K562 (cell line): ENCODE results near the gene SLC4A2. TPM values are rescaled to one million over a fixed set of nuclear protein-coding genes. Genes with fewer than 3 reads are reported as not detected.

Source experiments
- ATAC-seq: fragments of 200-7000 bp; cut with Tn5 transposase; 3 replicates; pipeline ENCODE4 v1.9.1; 2020; ENCODE audit warnings: moderate library complexity
- BruUV-seq: library from RNA; stranded (reverse); fragments of 400-500 nt; replicated peaks from 2 replicates; lab custom pipeline; 2021; lab: Mats Ljungman, UMichigan
- CTCF ChIA-PET: fragments of 300-600 bp; formaldehyde crosslinking; extraction: SDS; loops from one replicate; lab custom pipeline; 2021; ENCODE audit warnings: low intra/inter-chr PET ratio; lab: Yijun Ruan, JAX
- POLR2A ChIA-PET: fragments of 300-600, 350-650 bp; sonication (Branson Sonifier 250); formaldehyde crosslinking; extraction: SDS; loops from one replicate; lab custom pipeline; 2021; ENCODE audit warnings: antibody characterized with exemption, inconsistent platforms; lab: Yijun Ruan, JAX
- DNase-seq, 4 experiments: peaks; one replicate each; pipeline versions ENCODE4 v3.0.0 to v3.0.0-alpha.2; 2011 to 2018; ENCODE audit warnings: low spot score in 3 of 4, mixed read lengths in 3 of 4; ENCODE audit errors: extremely low read depth in 1 of 4
- FAIRE-seq: peaks from 2 replicates; lab custom pipeline; 2011; peaks lifted over from hg19 to GRCh38; lab: Jason Lieb, UNC
- H2AFZ ChIP-seq: 2 replicates; pipeline ENCODE4 v1.6.0; 2011; ENCODE audit warnings: low read depth, low read length, control low read depth, inconsistent platforms
- H3K27ac ChIP-seq: fragments of 200-600 bp; 3 replicates; pipeline ENCODE4 v1.8.0; 2011; ENCODE audit warnings: low read depth, mild to moderate bottlenecking, control low read depth, inconsistent platforms, low read length, moderate library complexity, mixed read lengths; ENCODE audit errors: extremely low read depth
- H3K27me3 ChIP-seq, 2 experiments: fragments of 300-600 bp in 1 of 2; 2 replicates in 1 of 2; 3 replicates in 1 of 2; pipeline versions ENCODE4 v1.6.0 to v1.8.0; 2011; ENCODE audit warnings: inconsistent platforms in 2 of 2, low read length in 2 of 2, mild to moderate bottlenecking in 1 of 2, mixed read lengths in 1 of 2, moderate library complexity in 1 of 2; ENCODE audit not compliant: control insufficient read depth in 2 of 2, insufficient read depth in 2 of 2
- H3K36me3 ChIP-seq: fragments of 300-600 bp; 3 replicates; pipeline ENCODE4 v1.8.0; 2011; ENCODE audit warnings: mild to moderate bottlenecking, low read length, inconsistent platforms; ENCODE audit not compliant: control insufficient read depth, insufficient read depth
- H3K4me1 ChIP-seq, 2 experiments: fragments of 200-600 bp in 1 of 2; replicated peaks in 1 of 2; 2 replicates in 1 of 2; 3 replicates in 1 of 2; pipeline versions ENCODE4 v1.5.1 to v1.8.0; 2011; ENCODE audit warnings: inconsistent platforms in 2 of 2, low read length in 2 of 2, mild to moderate bottlenecking in 1 of 2, mixed read lengths in 1 of 2, moderate library complexity in 1 of 2; ENCODE audit not compliant: control insufficient read depth in 2 of 2, insufficient read depth in 2 of 2
- H3K4me2 ChIP-seq: 2 replicates; pipeline ENCODE4 v1.6.1; 2011; ENCODE audit warnings: low read length, control low read depth, inconsistent platforms, mixed read lengths; ENCODE audit not compliant: insufficient read depth
- H3K4me3 ChIP-seq: fragments of 200-600 bp; sonication (generic), shearing (Covaris generic); 2 replicates; pipeline ENCODE4 v1.5.1; 2016; ENCODE audit warnings: control low read depth, inconsistent platforms
- H3K79me2 ChIP-seq: fragments of 200-600 bp; 3 replicates; pipeline ENCODE4 v1.8.0; 2011; ENCODE audit warnings: low read length, inconsistent platforms; ENCODE audit not compliant: control insufficient read depth, insufficient read depth
- H3K9ac ChIP-seq, 2 experiments: 2 replicates each; pipeline versions ENCODE4 v1.6.0 to v1.6.1; 2011; ENCODE audit warnings: low read depth in 2 of 2, low read length in 2 of 2, control low read depth in 1 of 2, inconsistent platforms in 1 of 2, mild to moderate bottlenecking in 1 of 2, mixed read lengths in 1 of 2; ENCODE audit not compliant: insufficient read depth in 1 of 2
- H3K9me1 ChIP-seq: one replicate; pipeline ENCODE4 v1.6.0; 2011; ENCODE audit warnings: inconsistent platforms, mild to moderate bottlenecking, low read length, moderate library complexity; ENCODE audit not compliant: control insufficient read depth, insufficient read depth
- H3K9me3 ChIP-seq: replicated peaks from 2 replicates; pipeline ENCODE4 v1.5.1; 2011; ENCODE audit warnings: low read depth, low read length, inconsistent platforms; ENCODE audit not compliant: control insufficient read depth, insufficient read depth
- H4K20me1 ChIP-seq: replicated peaks from 2 replicates; pipeline ENCODE4 v1.6.1; 2011; ENCODE audit warnings: low read length, inconsistent platforms, mixed read lengths; ENCODE audit not compliant: control insufficient read depth, insufficient read depth
- ATF6 ChIP-seq: sonication (generic); formaldehyde crosslinking; IDR thresholded peaks from 2 replicates; pipeline ENCODE4 v1.4.0; 2020; ENCODE audit warnings: mild to moderate bottlenecking, missing genetic modification reagents
- MAX ChIP-seq: sonication (generic); formaldehyde crosslinking; IDR thresholded peaks from 2 replicates; pipeline ENCODE4 v1.9.0; 2022; ENCODE audit warnings: mild to moderate bottlenecking, missing genetic modification reagents
- MED1 ChIP-seq: sonication (generic); formaldehyde crosslinking; IDR thresholded peaks from 2 replicates; pipeline ENCODE4 v1.8.1; 2023; ENCODE audit warnings: missing genetic modification reagents, borderline replicate concordance
- NFRKB ChIP-seq: fragments of 450-650 bp; IDR thresholded peaks from 2 replicates; pipeline ENCODE4 v1.6.1; 2016; ENCODE audit warnings: low read depth
- WGBS: fragments of 100-300 bp; shearing (Covaris generic); methylation state at CpG from one replicate; pipeline ENCODE4 v1.1.6; 2016; ENCODE audit warnings: low coverage, mixed read lengths; ENCODE audit not compliant: insufficient coverage; ENCODE audit errors: missing lambda C conversion rate; 5-methylcytosine and 5-hydroxymethylcytosine counted together
- in situ Hi-C: fragments of 300-500 bp; cut with MboI; formaldehyde crosslinking; loops from 4 replicates; pipeline ENCODE4 v1.15.0; 2018; ENCODE audit warnings: inconsistent platforms, mixed read lengths
- intact Hi-C: fragments of 100-400 bp; cut with micrococcal nuclease; formaldehyde crosslinking; loops from 2 replicates; pipeline ENCODE4 v1.14.2; 2022
- polyA plus RNA-seq, 8 experiments: library from polyadenylated mRNA; depleted of rRNA in 4 of 8; stranded (reverse) in 5 of 8; unstranded in 3 of 8; fragments of >200 nt; fragmentation: Nextera tagmentation in 2 of 8; fragmentation: Illumina TruSeq in 1 of 8; extraction: Ambion mirVana in 2 of 8; extraction: Trizol in 1 of 8; gene quantifications; 2 replicates each; pipeline versions ENCODE4 v1.2.1 to v1.2.3, GENCODE V29; 2011 to 2014; ENCODE audit warnings: inconsistent platforms in 1 of 8, missing spikeins in 1 of 8
- total RNA-seq, 7 experiments: library from RNA; depleted of rRNA in 6 of 7; stranded (reverse); fragments of >200 nt in 6 of 7; fragmentation: Illumina TruSeq in 2 of 7; extraction: Trizol in 2 of 7; gene quantifications; 2 replicates each; pipeline versions ENCODE4 v1.2.1 to v1.2.3, GENCODE V29; 2011 to 2021; ENCODE audit warnings: low replicate concordance in 1 of 7
- TF ChIP-seq, protein P1 (sequence below): fragments of 200-800 bp; sonication (Bioruptor generic); IDR thresholded peaks from 2 replicates; pipeline ENCODE4 v1.6.1; 2016; ENCODE audit warnings: missing genetic modification characterization, missing compliant biosample characterization
- TF ChIP-seq, protein P2 (sequence below), 2 experiments: fragments of 450-650 bp; IDR thresholded peaks; 2 replicates each; pipeline ENCODE4 v1.6.1; 2018; ENCODE audit warnings: mild to moderate bottlenecking in 2 of 2, low read depth in 1 of 2; ENCODE audit not compliant: partially characterized antibody in 2 of 2

Gene SLC4A2
- total and polyA plus RNA-seq, 9 of the 15 experiments (the other 6 are each of a cell fraction or from before 2014, with no cell fraction given) = 11.4 to 375 (median 130) TPM

- no TSS peak for BruUV-seq
- no peak for ATAC-seq
- H2AFZ ChIP-seq = no peak overlapping the region
- in situ Hi-C loops = no loop called here
- peaks cover 95% of the 10 kb centered on the region for H3K36me3 ChIP-seq
- H4K20me1 ChIP-seq = peaks cover 13% of the 10 kb centered on the region
- H3K79me2 ChIP-seq = peaks cover 10% of the 10 kb centered on the region; the same call in 2 of the 3 replicates
- no peaks in the 10 kb centered on the region; a peak in 1 of 5 replicates for H3K27me3 ChIP-seq
- TF ChIP-seq, protein P1, sequence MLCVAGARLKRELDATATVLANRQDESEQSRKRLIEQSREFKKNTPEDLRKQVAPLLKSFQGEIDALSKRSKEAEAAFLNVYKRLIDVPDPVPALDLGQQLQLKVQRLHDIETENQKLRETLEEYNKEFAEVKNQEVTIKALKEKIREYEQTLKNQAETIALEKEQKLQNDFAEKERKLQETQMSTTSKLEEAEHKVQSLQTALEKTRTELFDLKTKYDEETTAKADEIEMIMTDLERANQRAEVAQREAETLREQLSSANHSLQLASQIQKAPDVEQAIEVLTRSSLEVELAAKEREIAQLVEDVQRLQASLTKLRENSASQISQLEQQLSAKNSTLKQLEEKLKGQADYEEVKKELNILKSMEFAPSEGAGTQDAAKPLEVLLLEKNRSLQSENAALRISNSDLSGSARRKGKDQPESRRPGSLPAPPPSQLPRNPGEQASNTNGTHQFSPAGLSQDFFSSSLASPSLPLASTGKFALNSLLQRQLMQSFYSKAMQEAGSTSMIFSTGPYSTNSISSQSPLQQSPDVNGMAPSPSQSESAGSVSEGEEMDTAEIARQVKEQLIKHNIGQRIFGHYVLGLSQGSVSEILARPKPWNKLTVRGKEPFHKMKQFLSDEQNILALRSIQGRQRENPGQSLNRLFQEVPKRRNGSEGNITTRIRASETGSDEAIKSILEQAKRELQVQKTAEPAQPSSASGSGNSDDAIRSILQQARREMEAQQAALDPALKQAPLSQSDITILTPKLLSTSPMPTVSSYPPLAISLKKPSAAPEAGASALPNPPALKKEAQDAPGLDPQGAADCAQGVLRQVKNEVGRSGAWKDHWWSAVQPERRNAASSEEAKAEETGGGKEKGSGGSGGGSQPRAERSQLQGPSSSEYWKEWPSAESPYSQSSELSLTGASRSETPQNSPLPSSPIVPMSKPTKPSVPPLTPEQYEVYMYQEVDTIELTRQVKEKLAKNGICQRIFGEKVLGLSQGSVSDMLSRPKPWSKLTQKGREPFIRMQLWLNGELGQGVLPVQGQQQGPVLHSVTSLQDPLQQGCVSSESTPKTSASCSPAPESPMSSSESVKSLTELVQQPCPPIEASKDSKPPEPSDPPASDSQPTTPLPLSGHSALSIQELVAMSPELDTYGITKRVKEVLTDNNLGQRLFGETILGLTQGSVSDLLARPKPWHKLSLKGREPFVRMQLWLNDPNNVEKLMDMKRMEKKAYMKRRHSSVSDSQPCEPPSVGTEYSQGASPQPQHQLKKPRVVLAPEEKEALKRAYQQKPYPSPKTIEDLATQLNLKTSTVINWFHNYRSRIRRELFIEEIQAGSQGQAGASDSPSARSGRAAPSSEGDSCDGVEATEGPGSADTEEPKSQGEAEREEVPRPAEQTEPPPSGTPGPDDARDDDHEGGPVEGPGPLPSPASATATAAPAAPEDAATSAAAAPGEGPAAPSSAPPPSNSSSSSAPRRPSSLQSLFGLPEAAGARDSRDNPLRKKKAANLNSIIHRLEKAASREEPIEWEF (CRISPR knock-in tag) = no peak
- TF ChIP-seq, protein P2, sequence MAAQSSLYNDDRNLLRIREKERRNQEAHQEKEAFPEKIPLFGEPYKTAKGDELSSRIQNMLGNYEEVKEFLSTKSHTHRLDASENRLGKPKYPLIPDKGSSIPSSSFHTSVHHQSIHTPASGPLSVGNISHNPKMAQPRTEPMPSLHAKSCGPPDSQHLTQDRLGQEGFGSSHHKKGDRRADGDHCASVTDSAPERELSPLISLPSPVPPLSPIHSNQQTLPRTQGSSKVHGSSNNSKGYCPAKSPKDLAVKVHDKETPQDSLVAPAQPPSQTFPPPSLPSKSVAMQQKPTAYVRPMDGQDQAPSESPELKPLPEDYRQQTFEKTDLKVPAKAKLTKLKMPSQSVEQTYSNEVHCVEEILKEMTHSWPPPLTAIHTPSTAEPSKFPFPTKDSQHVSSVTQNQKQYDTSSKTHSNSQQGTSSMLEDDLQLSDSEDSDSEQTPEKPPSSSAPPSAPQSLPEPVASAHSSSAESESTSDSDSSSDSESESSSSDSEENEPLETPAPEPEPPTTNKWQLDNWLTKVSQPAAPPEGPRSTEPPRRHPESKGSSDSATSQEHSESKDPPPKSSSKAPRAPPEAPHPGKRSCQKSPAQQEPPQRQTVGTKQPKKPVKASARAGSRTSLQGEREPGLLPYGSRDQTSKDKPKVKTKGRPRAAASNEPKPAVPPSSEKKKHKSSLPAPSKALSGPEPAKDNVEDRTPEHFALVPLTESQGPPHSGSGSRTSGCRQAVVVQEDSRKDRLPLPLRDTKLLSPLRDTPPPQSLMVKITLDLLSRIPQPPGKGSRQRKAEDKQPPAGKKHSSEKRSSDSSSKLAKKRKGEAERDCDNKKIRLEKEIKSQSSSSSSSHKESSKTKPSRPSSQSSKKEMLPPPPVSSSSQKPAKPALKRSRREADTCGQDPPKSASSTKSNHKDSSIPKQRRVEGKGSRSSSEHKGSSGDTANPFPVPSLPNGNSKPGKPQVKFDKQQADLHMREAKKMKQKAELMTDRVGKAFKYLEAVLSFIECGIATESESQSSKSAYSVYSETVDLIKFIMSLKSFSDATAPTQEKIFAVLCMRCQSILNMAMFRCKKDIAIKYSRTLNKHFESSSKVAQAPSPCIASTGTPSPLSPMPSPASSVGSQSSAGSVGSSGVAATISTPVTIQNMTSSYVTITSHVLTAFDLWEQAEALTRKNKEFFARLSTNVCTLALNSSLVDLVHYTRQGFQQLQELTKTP (IDR thresholded peaks at IDR 0.05; ENCODE audit: low read depth in 1 of 2, partially characterized antibody in 2 of 2) = peak in 1 of 2 experiments; percentile 3
- TF ChIP-seq NFRKB (no peak), MED1 (CRISPR knock-in tag) (0 out of 2 replicates have a peak, but pooled peaks have one; percentile 53), ATF6 (CRISPR knock-in tag) (0 out of 2 replicates have a peak, but pooled peaks have one; percentile 9), MAX (CRISPR knock-in tag) (no peak)
- DNase-seq = no peak
- FAIRE-seq = no peak
- H3K4me2 ChIP-seq = no peak overlapping the region
- ChIA-PET POLR2A (interaction anchor here (0.9 to 1.0 kb wide), 4 partner anchors 15 to 120 kb away, joined by 3 to 7 read pairs (median 4); no protein-coding TSS in a partner anchor), CTCF (interaction anchor here (0.6 to 4.4 kb wide), 7 partner anchors 10 to 179 kb away, joined by 3 to 74 read pairs (median 11); partner anchors contain the start of gene GBX1)
- H3K4me1 ChIP-seq = peaks cover 0 to 51% of the 10 kb centered on the region in 2 experiments; a peak in 1 of 5 replicates
- intact Hi-C loops = loop anchor here (1.0 to 2.0 kb wide), 3 partner anchors 48 to 178 kb away; no protein-coding TSS in a partner anchor
- H3K9me3 ChIP-seq = no peaks in the 10 kb centered on the region
- WGBS = 92% methylated on average over 7 of the region's 7 CpGs
- no peak overlapping the region; the same call in 2 of the 3 replicates for H3K27ac ChIP-seq
- peaks cover 5% of the 10 kb centered on the region for H3K9me1 ChIP-seq
- peak overlapping the region in 1 of 2 experiments; percentile 11; a peak in 1 of 4 replicates for H3K9ac ChIP-seq
- no peak overlapping the region for H3K4me3 ChIP-seq
These were observed 65.1 kb downstream of the SLC4A2 start for GRCh38 chr7:151124481-151124880.
